Measurements from ENCODE around the gene STIMATE. TPM values are rescaled to one million over a fixed set of nuclear protein-coding genes. Genes with fewer than 3 reads are reported as not detected.

Gene STIMATE
- total and polyA plus RNA-seq, 10 of the 15 experiments (the other 5 are each of a cell fraction or from before 2014, with no cell fraction given) = 0.24 to 24.1 (median 15.4) TPM

GRCh38 chr3:52892625-52893311 is 4.6 kb downstream of the STIMATE start:
- Histone ChIP-seq H3K4me1 (ENCODE audit: control insufficient read depth, insufficient read depth, low read length) (peaks cover 28% of the 10 kb centered on the region), H3K4me3 (peak overlapping the region; percentile 59), H3K79me2 (ENCODE audit: control insufficient read depth, insufficient read depth, low read length) (peaks cover 43% of the 10 kb centered on the region), H3K27me3 (replicated peaks in 1 of 2; ENCODE audit: control insufficient read depth in 2 of 2, insufficient read depth in 2 of 2, low read length in 1 of 2) (no peaks in the 10 kb centered on the region), H3K4me2 (ENCODE audit: control insufficient read depth, insufficient read depth) (peak overlapping the region; percentile 76), H3K9ac (ENCODE audit: control insufficient read depth, insufficient read depth, low read length) (peak overlapping the region; percentile 40), H3K9me3 (replicated peaks; ENCODE audit: control insufficient read depth, insufficient read depth, low read length) (no peaks in the 10 kb centered on the region), H4K20me1 (ENCODE audit: control insufficient read depth, insufficient read depth) (no peaks in the 10 kb centered on the region), H3K36me3 (ENCODE audit: control insufficient read depth in 2 of 2, insufficient read depth in 2 of 2, low read length in 1 of 2) (peaks cover 0 to 3% of the 10 kb centered on the region in 2 experiments; a peak in 1 of 4 replicates), H3K27ac (ENCODE audit: control insufficient read depth, insufficient read depth) (peak overlapping the region; percentile 22), H2AFZ (ENCODE audit: control insufficient read depth, low read depth, low read length) (peak overlapping the region; percentile 61)
- ChIA-PET POLR2A (interaction anchor here (0.5 to 2.1 kb wide), 13 partner anchors 10 to 577 kb away, joined by 3 to 8 read pairs (median 3); partner anchors contain the start of genes DNAH1 and SFMBT1), SMC1A (ENCODE audit: uncharacterized antibody, unreplicated experiment) (interaction anchor here (0.6 to 2.8 kb wide), 18 partner anchors 9 to 951 kb away, joined by 3 to 25 read pairs (median 4); partner anchors contain the start of genes PARP3 and RRP9), RAD21 (ENCODE audit: unreplicated experiment) (interaction anchor here (0.6 to 2.9 kb wide), 11 partner anchors 12 to 153 kb away, joined by 3 to 17 read pairs (median 4); partner anchors contain the start of gene SFMBT1), CTCF (interaction anchor here (0.6 to 3.3 kb wide), 24 partner anchors 9 to 640 kb away, joined by 3 to 28 read pairs (median 4); no protein-coding TSS in a partner anchor)
- ATAC-seq (peak; percentile 40), DNase-seq (ENCODE audit: low read depth, low spot score) (peak; percentile 41), FAIRE-seq (peak; percentile 65)
- in situ Hi-C loops (cut with MboI) = no loop called here
- intact Hi-C loops (cut with micrococcal nuclease; ENCODE audit: unreplicated experiment) = loop anchor here (2.0 to 5.0 kb wide), 2 partner anchors 150 to 155 kb away; partner anchors contain the start of gene SFMBT1
- WGBS (ENCODE audit: insufficient coverage, insufficient replicate concordance, low lambda C conversion rate, missing lambda C conversion rate) = 44% methylated on average over 8 of the region's 8 CpGs
- BruUV-seq (replicated peaks) = no TSS peak
- TF ChIP-seq IRF4 (IDR thresholded peaks at IDR 0.05; ENCODE audit: low read depth, low read length) = peak; percentile 56; the same call in 1 of the 2 replicates
- no peak for TF ChIP-seq ZNF622 (IDR thresholded peaks at IDR 0.05)
- TF ChIP-seq IRF3 (IDR thresholded peaks at IDR 0.05) = no peak
- no peak for TF ChIP-seq TCF7 (IDR thresholded peaks at IDR 0.05; ENCODE audit: borderline replicate concordance)
- peak; percentile 38; the same call in 1 of the 2 replicates for TF ChIP-seq CREB1 (IDR thresholded peaks at IDR 0.05; ENCODE audit: low read depth)
- no peak for TF ChIP-seq SMC3 (IDR thresholded peaks at IDR 0.05; ENCODE audit: borderline replicate concordance, low read length)
- TF ChIP-seq RBBP5 (conservative IDR thresholded peaks at IDR 0.05) = no peak
- 0 out of 2 replicates have a peak, but pooled peaks have one; percentile 32 for TF ChIP-seq YY1 (IDR thresholded peaks at IDR 0.05; ENCODE audit: low read depth, low read length)
- TF ChIP-seq CUX1 (IDR thresholded peaks at IDR 0.05; ENCODE audit: insufficient replicate concordance, low read depth, low read length) = no peak
- TF ChIP-seq IKZF1 (conservative IDR thresholded peaks at IDR 0.05) = peak; percentile 15; the same call in 1 of the 2 replicates
- TF ChIP-seq RB1 (IDR thresholded peaks at IDR 0.05; ENCODE audit: borderline replicate concordance) = 0 out of 2 replicates have a peak, but pooled peaks have one; percentile 29
- TF ChIP-seq NFXL1 (IDR thresholded peaks at IDR 0.05; ENCODE audit: borderline replicate concordance) = no peak
- peak; percentile 57; the same call in 1 of the 2 replicates for TF ChIP-seq RAD51 (IDR thresholded peaks at IDR 0.05)
- TF ChIP-seq E4F1 (IDR thresholded peaks at IDR 0.05; ENCODE audit: borderline replicate concordance, partially characterized antibody) = no peak
- TF ChIP-seq FOXM1 (IDR thresholded peaks at IDR 0.05; ENCODE audit: low read depth, low read length) = peak; percentile 24; the same call in 1 of the 2 replicates

Measured in GM12878 (cell line).